ENCODE data around the gene SCARF2. TPM values are rescaled to one million over a fixed set of nuclear protein-coding genes. Genes with fewer than 3 reads are reported as not detected.
A peak's percentile ranks its signal among the peaks of the same experiment; 100 is the strongest.

The SCARF2 gene
- total RNA-seq, 1 experiment from 2014 or later = 10.8 TPM

GRCh38 chr22:20407829-20408228, 29.8 kb downstream of the SCARF2 start:
- no CpG with 5 or more reads among the region's 3 CpGs for WGBS (ENCODE audit: extremely low coverage, insufficient read length, low lambda C conversion rate)
- Histone ChIP-seq H3K9me3 (ENCODE audit: control insufficient read depth, low read depth, low read length) (no peaks in the 10 kb centered on the region), H4K8ac (replicated peaks; ENCODE audit: insufficient read length, low read depth, low read length) (no peak overlapping the region), H2BK20ac (ENCODE audit: low read depth, low read length, poor library complexity, severe bottlenecking) (no peak overlapping the region), H4K5ac (ENCODE audit: insufficient read length, low read depth, low read length) (no peak overlapping the region), H3K4ac (ENCODE audit: low read depth, low read length) (no peak overlapping the region), H2BK120ac (ENCODE audit: low read depth, low read length, poor library complexity, severe bottlenecking) (no peak overlapping the region), H3T11ph (ENCODE audit: low read length) (no peak overlapping the region), H3K27ac (ENCODE audit: insufficient read length, low read depth, low read length) (no peak overlapping the region), H3K79me1 (ENCODE audit: insufficient read depth, low read depth, low read length, poor library complexity, severe bottlenecking) (no peaks in the 10 kb centered on the region), H3K79me2 (ENCODE audit: insufficient read depth, low read length) (no peaks in the 10 kb centered on the region), H3K27me3 (ENCODE audit: insufficient read depth, low read length) (no peaks in the 10 kb centered on the region), H3K4me1 (ENCODE audit: insufficient read depth, low read length) (no peaks in the 10 kb centered on the region), H3K18ac (ENCODE audit: insufficient read length, low read depth, low read length) (no peak overlapping the region), H4K20me1 (ENCODE audit: control insufficient read depth, insufficient read depth, insufficient read length) (no peaks in the 10 kb centered on the region), H3K4me2 (ENCODE audit: insufficient read depth, insufficient read length, low read length) (no peak overlapping the region), H3K14ac (ENCODE audit: insufficient read depth, low read length) (no peak overlapping the region), H2BK5ac (ENCODE audit: insufficient read length, low read length) (no peak overlapping the region), H3K9ac (ENCODE audit: extremely low read depth, insufficient read length, low read length) (no peak overlapping the region), H2BK15ac (ENCODE audit: low read depth, low read length) (no peak overlapping the region), H2AK5ac (ENCODE audit: insufficient read length, low read length) (no peak overlapping the region), H2BK12ac (ENCODE audit: insufficient read length, low read depth, low read length) (no peak overlapping the region), H3K23ac (ENCODE audit: insufficient read length, low read depth, low read length) (no peak overlapping the region), H3K56ac (ENCODE audit: insufficient read length, low read depth, low read length) (no peak overlapping the region), H3K23me2 (ENCODE audit: insufficient read length, low read depth, low read length, poor library complexity, severe bottlenecking) (no peaks in the 10 kb centered on the region), H4K91ac (ENCODE audit: insufficient read length, low read depth, low read length) (no peak overlapping the region), H2AFZ (ENCODE audit: low read length) (no peak overlapping the region)
- H3K27me3 Mint-ChIP-seq (ENCODE audit: low read depth) = 0 out of 2 replicates have a peak, but pooled peaks cover 2% of the 10 kb centered on the region
- H3K4me1 Mint-ChIP-seq = peaks cover 0 to 7% of the 10 kb centered on the region in 2 experiments; a peak in 1 of 4 replicates
- no peak for TF ChIP-seq CTCF (conservative IDR thresholded peaks at IDR 0.05)
- H3K36me3 Mint-ChIP-seq (ENCODE audit: insufficient read depth in 1 of 3, low read depth in 3 of 3) = peaks cover 27 to 43% (median 37%) of the 10 kb centered on the region in 3 experiments; a peak in 6 of 7 replicates
- peak; percentile 23 for DNase-seq
- no peaks in the 10 kb centered on the region for H3K9me3 Mint-ChIP-seq
- H3K4me3 Mint-ChIP-seq = no peak overlapping the region
- no peak overlapping the region for H3K27ac Mint-ChIP-seq
